NCI-H1092 (cell line): ENCODE data around the gene DENND5A.
"Not testable (repeated sequence)": the region's sequence is repeated elsewhere in the genome, so short reads cannot be mapped to it uniquely, and the experiment has no call there.

Source experiments
- DNase-seq: peaks from one replicate; lab custom pipeline; 2025; lab: John Stamatoyannopoulos, UW

DENND5A gene

DNA sequence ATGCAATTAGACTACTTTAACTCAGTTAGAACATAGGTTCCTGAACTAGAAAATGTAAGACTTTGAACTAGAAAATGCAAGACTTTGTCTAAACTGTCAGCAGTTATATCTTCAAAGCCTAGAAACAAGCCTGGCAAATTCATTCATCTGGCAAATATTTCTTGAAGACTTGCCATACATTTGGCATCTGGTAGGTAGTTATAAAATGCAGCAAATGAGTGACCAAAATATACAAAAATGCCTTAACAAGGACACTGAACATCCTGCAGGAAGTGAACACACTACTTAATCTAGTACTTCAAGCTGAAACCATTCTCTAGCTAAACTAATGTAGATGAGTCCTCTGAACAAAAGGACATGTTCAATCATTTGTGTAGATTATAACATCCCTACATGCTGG lies 89.0 kb downstream of the DENND5A start:
- DNase-seq: no peak

DNA sequence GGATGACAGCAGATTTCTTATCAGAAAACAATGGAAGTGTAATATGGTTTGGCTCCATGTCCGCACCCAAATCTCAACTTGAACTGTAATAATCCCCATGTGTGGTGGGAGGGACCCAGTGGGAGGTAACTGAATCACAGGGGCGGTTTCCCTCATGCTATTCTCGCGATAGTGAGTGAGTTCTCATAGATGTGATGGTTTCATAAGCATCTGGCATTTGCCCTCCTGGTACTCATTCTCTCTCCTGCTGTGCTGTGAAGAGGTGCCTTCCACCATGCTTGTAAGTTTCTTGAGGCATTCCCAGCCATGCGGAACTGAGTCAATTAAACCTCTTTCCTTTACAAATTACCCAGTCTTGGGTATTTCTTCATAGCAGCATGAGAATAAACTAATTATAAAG lies 92.8 kb downstream of the DENND5A start:
- no peak for DNase-seq

DNA sequence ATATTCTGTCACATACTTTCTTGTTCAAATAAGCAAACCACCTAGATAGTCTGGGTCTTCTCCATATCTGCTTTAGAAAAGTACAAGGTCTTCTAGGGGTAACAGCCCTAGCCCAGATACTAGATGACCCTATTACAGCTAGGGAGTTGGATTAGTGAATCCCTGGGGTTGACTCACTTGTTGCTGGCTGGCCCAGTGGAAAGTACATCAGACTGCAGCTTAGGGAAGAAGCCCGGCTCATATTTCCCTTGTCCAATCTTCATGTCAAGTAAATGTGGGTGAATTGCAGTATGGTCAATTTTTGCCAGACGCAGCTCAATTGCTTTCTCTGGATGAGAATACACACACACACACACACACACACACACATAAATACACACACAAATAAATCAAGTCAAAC lies 94.7 kb downstream of the DENND5A start:
- DNase-seq: no peak

DNA sequence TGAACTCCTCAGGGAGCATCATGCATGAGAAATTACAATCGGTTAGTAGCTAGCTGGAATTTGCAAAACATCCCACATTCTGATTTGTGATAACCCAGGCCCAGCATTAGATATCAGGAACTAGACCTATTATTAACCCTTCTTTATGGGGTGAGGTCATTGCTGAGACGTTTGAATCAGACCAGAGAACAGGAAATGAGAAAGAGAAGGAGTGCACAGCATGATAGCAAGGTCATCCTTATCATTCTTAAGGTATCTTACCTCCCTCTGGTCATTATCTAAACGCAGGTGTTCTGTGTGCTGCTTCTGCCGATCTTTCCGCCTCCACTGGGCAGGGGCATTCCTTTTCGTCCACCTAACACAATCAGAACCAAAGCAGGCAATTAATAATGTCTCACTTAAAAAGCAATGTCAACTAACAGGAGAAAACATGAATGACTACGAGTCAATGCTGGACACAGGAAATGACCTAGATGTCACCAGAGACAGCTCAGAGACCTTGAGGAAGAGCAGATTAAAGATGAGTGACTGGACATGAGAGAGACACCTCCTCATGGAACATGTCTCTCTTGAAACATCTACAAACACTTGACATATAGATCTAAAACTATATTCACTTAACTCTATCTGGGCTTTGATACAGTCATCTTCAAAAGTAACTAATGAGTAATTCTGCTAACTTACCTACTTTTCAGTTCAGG lies 95.4 kb downstream of the DENND5A start:
- no peak for DNase-seq

- not testable (repeated sequence) for DNase-seq
Observed at GRCh38 chr11:9161991-9162390, 103.2 kb downstream of the DENND5A start.

GRCh38 chr11:9160166-9160565 lies 105.0 kb downstream of the DENND5A start:
- no peak for DNase-seq

DNA sequence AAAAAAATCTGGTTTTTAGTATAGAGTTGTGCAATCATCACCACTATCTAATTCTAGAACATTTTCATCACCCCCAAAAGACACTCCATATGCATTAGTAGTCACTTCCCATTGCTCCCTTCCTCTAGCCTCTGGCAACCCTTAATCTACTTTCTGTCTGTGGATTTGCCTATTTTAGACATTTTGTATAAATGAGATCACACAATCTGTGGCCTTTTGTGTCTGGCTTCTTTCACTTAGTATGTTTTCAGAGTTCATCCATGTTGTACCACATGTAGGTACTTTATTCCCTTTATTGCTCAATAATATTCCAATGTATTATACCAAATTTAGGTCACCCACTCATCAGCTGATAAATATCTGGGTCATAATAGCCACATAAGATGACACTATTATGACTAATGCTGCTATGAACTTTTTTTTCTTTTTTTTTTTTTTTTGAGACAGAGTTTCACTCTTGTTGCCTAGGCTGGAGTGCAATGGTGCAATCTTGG lies 106.2 kb downstream of the DENND5A start:
- no peak for DNase-seq

- DNase-seq: no peak
Observed at GRCh38 chr11:9155930-9156329, 109.2 kb downstream of the DENND5A start.

GRCh38 chr11:9153651-9154050 lies 111.5 kb downstream of the DENND5A start:
- DNase-seq: no peak

- DNase-seq: no peak
Observed at GRCh38 chr11:9151631-9152030, 113.5 kb downstream of the DENND5A start.

GRCh38 chr11:9150926-9151325 lies 114.2 kb downstream of the DENND5A start:
- no peak for DNase-seq

- no peak for DNase-seq
Observed at GRCh38 chr11:9150501-9150900, 114.6 kb downstream of the DENND5A start.

DNA sequence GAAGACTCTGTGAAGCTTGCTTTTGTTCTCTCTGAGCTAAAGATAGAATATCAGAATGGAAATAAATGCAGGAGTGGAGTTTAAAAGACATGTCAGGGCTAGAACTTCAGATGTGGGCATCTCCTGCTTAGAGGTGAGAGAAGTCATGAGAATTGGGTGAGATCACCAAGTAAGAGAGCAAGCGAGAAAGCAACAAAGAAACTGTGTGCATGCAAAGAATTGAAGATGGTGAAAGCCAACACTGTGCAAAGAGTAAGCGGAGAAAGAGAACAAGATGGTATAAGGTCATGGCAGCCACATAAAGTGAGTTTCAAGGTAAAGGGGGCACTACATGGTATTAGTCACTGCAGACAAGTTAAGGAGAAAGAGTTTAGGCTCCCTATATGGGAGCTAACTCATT lies 116.4 kb downstream of the DENND5A start:
- DNase-seq: no peak

DNA sequence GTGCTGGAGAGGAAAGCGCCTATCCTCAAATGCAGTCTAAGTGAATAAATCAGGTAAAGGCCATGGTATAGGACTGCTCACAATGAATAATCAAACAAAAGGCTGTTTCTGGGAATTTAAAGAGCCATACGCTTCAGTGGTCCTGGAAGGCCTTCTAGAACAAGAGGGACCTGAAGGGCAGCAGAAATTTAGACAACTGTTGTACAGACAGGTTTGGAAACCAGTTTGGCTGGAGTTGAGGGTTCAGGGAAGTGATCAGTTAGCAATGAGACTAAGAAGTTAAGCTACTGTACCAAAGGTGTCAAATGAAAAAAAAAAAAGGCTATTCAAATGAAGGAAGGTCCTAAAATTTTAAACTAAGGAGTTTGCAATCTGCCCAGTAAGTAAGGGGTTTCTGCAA lies 117.1 kb downstream of the DENND5A start:
- DNase-seq: no peak

DNA sequence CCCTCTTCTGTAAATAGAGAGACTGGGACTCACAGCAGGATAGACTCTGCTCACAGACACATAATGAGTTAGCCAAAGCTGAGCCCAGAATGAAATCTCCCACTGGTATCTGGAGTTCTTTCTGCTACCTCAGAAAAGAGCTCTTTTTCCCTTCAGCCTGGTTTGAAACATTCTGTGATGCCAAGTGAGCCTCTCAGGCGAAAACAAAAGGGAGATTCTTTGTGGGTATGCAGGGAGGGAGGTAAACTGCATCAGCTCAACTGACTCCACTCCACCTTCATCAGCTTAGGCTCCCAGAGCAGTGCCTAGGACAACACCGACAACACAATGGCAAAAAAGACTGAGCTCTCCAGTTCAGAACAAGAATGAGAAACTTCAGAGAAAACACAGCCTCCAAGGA lies 118.7 kb downstream of the DENND5A start:
- DNase-seq: no peak

- no peak for DNase-seq
Observed at GRCh38 chr11:9145283-9145682, 119.9 kb downstream of the DENND5A start.

GRCh38 chr11:9144828-9145227 lies 120.3 kb downstream of the DENND5A start:
- DNase-seq: no peak

DNA sequence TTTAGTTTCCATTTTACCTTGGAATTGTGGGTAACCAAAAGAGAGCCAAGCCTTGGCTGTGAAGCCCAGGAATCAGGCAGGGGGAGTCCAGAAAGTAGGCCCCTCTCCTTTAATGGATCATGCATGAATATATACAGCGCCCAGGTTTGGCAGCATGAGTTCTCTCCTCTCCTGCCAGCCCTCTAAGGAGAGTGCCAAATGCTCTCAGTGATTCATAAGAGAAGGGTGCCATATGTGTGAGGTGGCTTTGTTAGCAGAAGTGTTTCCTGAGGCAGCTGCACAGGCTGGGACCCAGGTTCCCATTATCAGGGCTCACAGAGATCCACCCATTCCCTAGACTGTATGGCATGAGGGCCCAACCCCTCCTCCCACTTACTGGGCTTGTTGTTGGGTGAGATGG lies 121.4 kb downstream of the DENND5A start:
- DNase-seq: peak; percentile 71

- DNase-seq: peak; percentile 31
Observed at GRCh38 chr11:9142732-9143131, 122.4 kb downstream of the DENND5A start.

GRCh38 chr11:9141186-9141585 lies 124.0 kb downstream of the DENND5A start:
- DNase-seq: no peak

GRCh38 chr11:9139628-9140357 lies 125.4 kb downstream of the DENND5A start:
- DNase-seq: no peak

- peak; percentile 91 for DNase-seq
Observed at GRCh38 chr11:9138612-9139579, 126.3 kb downstream of the DENND5A start.

DNA sequence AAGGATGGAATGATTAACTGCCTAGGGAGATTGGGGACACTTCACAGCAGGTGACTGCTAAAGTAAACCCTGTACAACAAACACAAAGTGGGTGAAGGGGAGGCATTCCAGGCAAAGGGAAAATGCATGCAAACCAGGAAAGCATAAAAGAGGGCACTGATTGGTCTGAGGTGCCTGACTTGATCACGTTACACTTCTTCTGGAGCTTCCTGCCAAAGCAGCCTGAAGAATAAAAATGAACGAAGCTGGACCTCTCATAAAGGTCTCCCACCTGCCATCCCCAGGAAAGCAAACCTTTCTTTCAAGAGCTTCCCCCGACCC lies 127.1 kb downstream of the DENND5A start:
- DNase-seq: peak; percentile 75
